Measurements from ENCODE around the gene EHMT1.

Gene EHMT1

GRCh38 chr9:137678202-137678601 is 59.4 kb downstream of the EHMT1 start:
- Histone ChIP-seq H3K9me3 (no peaks in the 10 kb centered on the region), H3K36me3 (peaks cover 0 to 18% (median 0%) of the 10 kb centered on the region in 3 donors), H3K27ac (no peak overlapping the region), H3K4me1 (peaks cover 0 to 31% (median 15%) of the 10 kb centered on the region in 4 donors), H3K27me3 (no peaks in the 10 kb centered on the region), H3K4me3 (no peak overlapping the region)
- intact Hi-C loops (cut with DNase I; ENCODE audit: low total_unique reads) = no loop called here
- TF ChIP-seq CTCF (IDR thresholded peaks at IDR 0.05) = no peak
- DNase-seq = no peak

- Histone ChIP-seq H3K27me3 (no peaks in the 10 kb centered on the region), H3K9me3 (no peaks in the 10 kb centered on the region), H3K36me3 (peaks cover 0 to 18% (median 0%) of the 10 kb centered on the region in 3 donors), H3K4me3 (no peak overlapping the region), H3K4me1 (peaks cover 0 to 20% (median 10%) of the 10 kb centered on the region in 4 donors), H3K27ac (no peak overlapping the region)
- intact Hi-C loops (cut with DNase I; ENCODE audit: low total_unique reads) = no loop called here
- peak in 1 of 2 donors; percentile 2 for DNase-seq
- TF ChIP-seq CTCF (IDR thresholded peaks at IDR 0.05) = no peak
These were observed 60.4 kb downstream of the EHMT1 start for GRCh38 chr9:137679249-137679648.

- peaks cover 0 to 18% (median 0%) of the 10 kb centered on the region in 3 donors for H3K36me3 ChIP-seq
- H3K9me3 ChIP-seq = no peaks in the 10 kb centered on the region
- H3K4me3 ChIP-seq = no peak overlapping the region
- TF ChIP-seq CTCF (IDR thresholded peaks at IDR 0.05) = no peak
- peak in 1 of 2 donors; percentile 17 for DNase-seq
- intact Hi-C loops (cut with DNase I; ENCODE audit: low total_unique reads) = no loop called here
- H3K27me3 ChIP-seq = no peaks in the 10 kb centered on the region
- H3K27ac ChIP-seq = no peak overlapping the region
- H3K4me1 ChIP-seq = peaks cover 0 to 16% (median 8%) of the 10 kb centered on the region in 4 donors
These were observed 61.0 kb downstream of the EHMT1 start for GRCh38 chr9:137679695-137680305.

- TF ChIP-seq CTCF (IDR thresholded peaks at IDR 0.05) = no peak
- intact Hi-C loops (cut with DNase I; ENCODE audit: low total_unique reads) = no loop called here
- Histone ChIP-seq H3K4me1 (peaks cover 0 to 16% (median 8%) of the 10 kb centered on the region in 4 donors), H3K4me3 (no peak overlapping the region), H3K27me3 (no peaks in the 10 kb centered on the region), H3K9me3 (no peaks in the 10 kb centered on the region), H3K27ac (no peak overlapping the region), H3K36me3 (peaks cover 0 to 18% (median 0%) of the 10 kb centered on the region in 3 donors)
- DNase-seq = peak in 1 of 2 donors; percentile 40
These were observed 61.9 kb downstream of the EHMT1 start for GRCh38 chr9:137680444-137681358.

GRCh38 chr9:137682428-137683105 is 63.8 kb downstream of the EHMT1 start:
- Histone ChIP-seq H3K36me3 (peaks cover 0 to 13% (median 0%) of the 10 kb centered on the region in 3 donors), H3K27ac (no peak overlapping the region), H3K4me1 (peaks cover 0 to 16% (median 8%) of the 10 kb centered on the region in 4 donors), H3K4me3 (no peak overlapping the region), H3K27me3 (no peaks in the 10 kb centered on the region), H3K9me3 (no peaks in the 10 kb centered on the region)
- TF ChIP-seq CTCF (IDR thresholded peaks at IDR 0.05) = no peak
- DNase-seq = peak in 1 of 2 donors; percentile 23
- intact Hi-C loops (cut with DNase I; ENCODE audit: low total_unique reads) = no loop called here

Measured in tibial artery (tissue), 4 donors.